OCI-LY3 (cell line): ENCODE results near the gene CRADD.

ENCODE experiments used
- EZH2phosphoT487 ChIP-seq: fragments of 200-600 bp; shearing (Covaris generic); IDR thresholded peaks from 2 replicates; pipeline ENCODE4 v1.6.1; 2018; ENCODE audit warnings: antibody characterized with exemption, mixed run types, low read depth
- TF ChIP-seq, protein P1 (sequence below): fragments of 200-600, 300-600 bp; sonication (generic); IDR thresholded peaks from 2 replicates; pipeline ENCODE4 v1.5.1; 2014; ENCODE audit warnings: antibody characterized with exemption, low read length, low read depth

DNA sequence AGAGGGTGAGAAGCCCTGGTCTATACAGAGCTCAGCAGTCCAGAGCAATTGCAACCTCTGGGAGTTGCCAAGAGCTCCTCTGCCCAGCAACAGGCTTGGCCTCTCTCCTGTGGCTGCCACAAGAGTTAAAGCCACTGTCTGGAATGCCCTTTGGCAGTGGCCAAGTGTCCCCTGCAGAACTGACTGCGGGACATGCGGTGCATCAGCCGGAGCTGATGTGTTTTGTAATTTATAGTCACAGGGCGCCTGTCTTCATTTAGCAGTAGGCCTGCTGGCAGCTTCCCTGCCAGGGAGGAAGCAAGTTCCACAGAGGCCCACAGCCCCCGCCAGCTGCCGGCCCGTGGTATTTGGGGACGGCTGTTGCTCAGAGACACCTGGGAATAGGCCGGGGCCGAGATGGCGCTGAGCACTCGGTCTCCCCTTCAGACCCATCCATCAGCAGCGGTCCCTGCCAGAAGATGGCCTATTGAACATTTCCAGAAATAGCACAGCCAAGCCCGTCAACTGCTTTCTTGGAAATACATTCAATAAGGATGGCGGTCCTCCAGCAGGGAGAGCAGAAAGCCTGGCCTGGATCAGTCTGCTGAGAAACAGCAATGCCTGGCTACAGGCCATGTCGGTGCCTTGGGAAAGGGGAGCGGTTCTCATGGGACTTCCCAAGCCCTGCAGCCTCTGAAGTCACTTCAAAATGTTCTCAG lies 217.4 kb downstream of the CRADD start:
- TF ChIP-seq, protein P1, sequence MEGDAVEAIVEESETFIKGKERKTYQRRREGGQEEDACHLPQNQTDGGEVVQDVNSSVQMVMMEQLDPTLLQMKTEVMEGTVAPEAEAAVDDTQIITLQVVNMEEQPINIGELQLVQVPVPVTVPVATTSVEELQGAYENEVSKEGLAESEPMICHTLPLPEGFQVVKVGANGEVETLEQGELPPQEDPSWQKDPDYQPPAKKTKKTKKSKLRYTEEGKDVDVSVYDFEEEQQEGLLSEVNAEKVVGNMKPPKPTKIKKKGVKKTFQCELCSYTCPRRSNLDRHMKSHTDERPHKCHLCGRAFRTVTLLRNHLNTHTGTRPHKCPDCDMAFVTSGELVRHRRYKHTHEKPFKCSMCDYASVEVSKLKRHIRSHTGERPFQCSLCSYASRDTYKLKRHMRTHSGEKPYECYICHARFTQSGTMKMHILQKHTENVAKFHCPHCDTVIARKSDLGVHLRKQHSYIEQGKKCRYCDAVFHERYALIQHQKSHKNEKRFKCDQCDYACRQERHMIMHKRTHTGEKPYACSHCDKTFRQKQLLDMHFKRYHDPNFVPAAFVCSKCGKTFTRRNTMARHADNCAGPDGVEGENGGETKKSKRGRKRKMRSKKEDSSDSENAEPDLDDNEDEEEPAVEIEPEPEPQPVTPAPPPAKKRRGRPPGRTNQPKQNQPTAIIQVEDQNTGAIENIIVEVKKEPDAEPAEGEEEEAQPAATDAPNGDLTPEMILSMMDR = no peak
- TF ChIP-seq EZH2phosphoT487 = no peak
